GM18505 (cell line): ENCODE measurements around the gene PRSS48.

Experiments
- ATAC-seq: cut with Tn5 transposase; IDR thresholded peaks from one replicate; pipeline ENCODE4 v1.9.1; 2021; ENCODE audit not compliant: unreplicated experiment
- POLR2A ChIP-seq: IDR thresholded peaks from 4 replicates; pipeline ENCODE4 v1.6.1; 2011; ENCODE audit warnings: borderline replicate concordance; ENCODE audit not compliant: insufficient read depth, insufficient read length; ENCODE audit errors: extremely low read depth

PRSS48 gene

GRCh38 chr4:151284534-151285245, 7.7 kb downstream of the PRSS48 start:
- TF ChIP-seq POLR2A: no peak
- ATAC-seq: no peak

GRCh38 chr4:151287409-151287808, 10.4 kb downstream of the PRSS48 start:
- no peak for ATAC-seq

GRCh38 chr4:151291485-151291884, 14.5 kb downstream of the PRSS48 start:
- no peak for ATAC-seq
- no peak for TF ChIP-seq POLR2A

More at GRCh38 chr4:151287409-151287808, 10.4 kb downstream of the PRSS48 start:
- no peak for TF ChIP-seq POLR2A

- no peak for ATAC-seq
- no peak for TF ChIP-seq POLR2A
Measured at GRCh38 chr4:151292038-151292437, 15.1 kb downstream of the PRSS48 start.

GRCh38 chr4:151294833-151295496, 18.0 kb downstream of the PRSS48 start:
- no peak for ATAC-seq
- TF ChIP-seq POLR2A: no peak

- ATAC-seq: no peak
- TF ChIP-seq POLR2A: no peak
Measured at GRCh38 chr4:151296227-151296626, 19.3 kb downstream of the PRSS48 start.

GRCh38 chr4:151297170-151297569, 20.2 kb downstream of the PRSS48 start:
- ATAC-seq: no peak
- no peak for TF ChIP-seq POLR2A

GRCh38 chr4:151302432-151302831, 25.5 kb downstream of the PRSS48 start:
- no peak for ATAC-seq

GRCh38 chr4:151304226-151304625, 27.3 kb downstream of the PRSS48 start:
- TF ChIP-seq POLR2A: no peak
- no peak for ATAC-seq

More at GRCh38 chr4:151302432-151302831, 25.5 kb downstream of the PRSS48 start:
- no peak for TF ChIP-seq POLR2A

- no peak for TF ChIP-seq POLR2A
- peak; percentile 59 for ATAC-seq
Measured at GRCh38 chr4:151304755-151305154, 27.8 kb downstream of the PRSS48 start.

GRCh38 chr4:151310124-151310728, 33.3 kb downstream of the PRSS48 start:
- ATAC-seq: no peak
- TF ChIP-seq POLR2A: no peak

- no peak for ATAC-seq
- TF ChIP-seq POLR2A: no peak
Measured at GRCh38 chr4:151313306-151314009, 36.5 kb downstream of the PRSS48 start.

GRCh38 chr4:151314010-151314355, 37.0 kb downstream of the PRSS48 start:
- ATAC-seq: no peak
- no peak for TF ChIP-seq POLR2A
